Hepatocyte (in vitro differentiated cells): ENCODE results near the gene FOLR2.

ENCODE experiments used
- EZH2 ChIP-seq: fragments of 200-600 bp; sonication (generic); IDR thresholded peaks from 2 replicates; pipeline ENCODE4 v1.6.1; 2016; ENCODE audit warnings: antibody characterized with exemption, mild to moderate bottlenecking, borderline replicate concordance
- EZH2phosphoT487 ChIP-seq: fragments of 200-600 bp; sonication (generic); IDR thresholded peaks from one replicate; pipeline ENCODE4 v1.6.1; 2018; ENCODE audit warnings: antibody characterized with exemption, mild to moderate bottlenecking, low read depth, moderate library complexity; ENCODE audit not compliant: unreplicated experiment, severe bottlenecking
- TF ChIP-seq, protein P1 (sequence below): fragments of 200-600 bp; sonication (generic); IDR thresholded peaks from 2 replicates; pipeline ENCODE4 v1.5.1; 2016; ENCODE audit warnings: antibody characterized with exemption, mild to moderate bottlenecking; ENCODE audit not compliant: poor library complexity

- TF ChIP-seq, protein P1, sequence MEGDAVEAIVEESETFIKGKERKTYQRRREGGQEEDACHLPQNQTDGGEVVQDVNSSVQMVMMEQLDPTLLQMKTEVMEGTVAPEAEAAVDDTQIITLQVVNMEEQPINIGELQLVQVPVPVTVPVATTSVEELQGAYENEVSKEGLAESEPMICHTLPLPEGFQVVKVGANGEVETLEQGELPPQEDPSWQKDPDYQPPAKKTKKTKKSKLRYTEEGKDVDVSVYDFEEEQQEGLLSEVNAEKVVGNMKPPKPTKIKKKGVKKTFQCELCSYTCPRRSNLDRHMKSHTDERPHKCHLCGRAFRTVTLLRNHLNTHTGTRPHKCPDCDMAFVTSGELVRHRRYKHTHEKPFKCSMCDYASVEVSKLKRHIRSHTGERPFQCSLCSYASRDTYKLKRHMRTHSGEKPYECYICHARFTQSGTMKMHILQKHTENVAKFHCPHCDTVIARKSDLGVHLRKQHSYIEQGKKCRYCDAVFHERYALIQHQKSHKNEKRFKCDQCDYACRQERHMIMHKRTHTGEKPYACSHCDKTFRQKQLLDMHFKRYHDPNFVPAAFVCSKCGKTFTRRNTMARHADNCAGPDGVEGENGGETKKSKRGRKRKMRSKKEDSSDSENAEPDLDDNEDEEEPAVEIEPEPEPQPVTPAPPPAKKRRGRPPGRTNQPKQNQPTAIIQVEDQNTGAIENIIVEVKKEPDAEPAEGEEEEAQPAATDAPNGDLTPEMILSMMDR: no peak
- TF ChIP-seq EZH2phosphoT487 (no peak), EZH2 (no peak)
Measured at GRCh38 chr11:72263361-72263760, 46.8 kb downstream of the FOLR2 start.
